GM12878 (cell line): ENCODE results near the gene SNX10. TPM values are rescaled to one million over a fixed set of nuclear protein-coding genes. Genes with fewer than 3 reads are reported as not detected.
A peak's percentile ranks its signal among the peaks of the same experiment; 100 is the strongest.

Experiments
- ATAC-seq: fragments of 200-7000 bp; cut with Tn5 transposase; 3 replicates; pipeline ENCODE4 v1.9.1; 2020; ENCODE audit warnings: mild to moderate bottlenecking, moderate library complexity
- BruUV-seq: library from RNA; stranded (reverse); fragments of 400-500 nt; replicated peaks from 2 replicates; lab custom pipeline; 2021; lab: Mats Ljungman, UMichigan
- CTCF ChIA-PET: fragments of 300-600 bp; sonication (Branson Sonifier 250); formaldehyde crosslinking; extraction: SDS; loops from one replicate; lab custom pipeline; 2021; ENCODE audit warnings: inconsistent platforms; lab: Yijun Ruan, JAX
- POLR2A ChIA-PET: fragments of 350-600 bp; formaldehyde crosslinking; extraction: SDS; loops from one replicate; lab custom pipeline; 2021; ENCODE audit warnings: inconsistent platforms; lab: Charles Lee
- RAD21 ChIA-PET: fragments of 300-600 bp; sonication (Branson Sonifier 250); formaldehyde crosslinking; loops from one replicate; lab custom pipeline; 2023; ENCODE audit warnings: antibody characterized with exemption; ENCODE audit not compliant: unreplicated experiment; lab: Charles Lee
- SMC1A ChIA-PET: fragments of 300-600 bp; sonication (Branson Sonifier 250); formaldehyde crosslinking; loops from one replicate; lab custom pipeline; 2023; ENCODE audit not compliant: unreplicated experiment, uncharacterized antibody; lab: Charles Lee
- DNase-seq: peaks from one replicate; pipeline ENCODE4 v3.0.0-alpha.2; 2011; ENCODE audit warnings: low read depth, low spot score
- FAIRE-seq: peaks from 3 replicates; lab custom pipeline; 2011; peaks lifted over from hg19 to GRCh38; lab: Jason Lieb, UNC
- H2AFZ ChIP-seq: 2 replicates; pipeline ENCODE4 v1.6.0; 2011; ENCODE audit warnings: low read depth, low read length, control low read depth; ENCODE audit not compliant: control insufficient read depth
- H3K27ac ChIP-seq: 2 replicates; pipeline ENCODE4 v1.5.1; 2011; ENCODE audit warnings: control low read depth; ENCODE audit not compliant: control insufficient read depth, insufficient read depth
- H3K27me3 ChIP-seq, 2 experiments: replicated peaks in 1 of 2; 2 replicates each; pipeline versions ENCODE4 v1.6.0 to v1.6.1; 2011; ENCODE audit warnings: low read length in 1 of 2; ENCODE audit not compliant: control insufficient read depth in 2 of 2, insufficient read depth in 2 of 2
- H3K36me3 ChIP-seq, 2 experiments: 2 replicates each; pipeline ENCODE4 v1.5.1; 2011; ENCODE audit warnings: low read length in 1 of 2; ENCODE audit not compliant: control insufficient read depth in 2 of 2, insufficient read depth in 2 of 2
- H3K4me1 ChIP-seq: 2 replicates; pipeline ENCODE4 v1.6.1; 2011; ENCODE audit warnings: mild to moderate bottlenecking, low read length, moderate library complexity, mixed read lengths; ENCODE audit not compliant: control insufficient read depth, insufficient read depth
- H3K4me2 ChIP-seq: 2 replicates; pipeline ENCODE4 v1.6.0; 2011; ENCODE audit warnings: control low read depth; ENCODE audit not compliant: control insufficient read depth, insufficient read depth
- H3K4me3 ChIP-seq: fragments of 200-600 bp; sonication (generic); 2 replicates; pipeline ENCODE4 v1.5.1; 2016
- H3K79me2 ChIP-seq: 2 replicates; pipeline ENCODE4 v1.6.0; 2011; ENCODE audit warnings: low read length; ENCODE audit not compliant: control insufficient read depth, insufficient read depth
- H3K9ac ChIP-seq: 2 replicates; pipeline ENCODE4 v1.8.0; 2011; ENCODE audit warnings: low read length, control low read depth, mixed read lengths; ENCODE audit not compliant: control insufficient read depth, insufficient read depth
- H3K9me3 ChIP-seq: replicated peaks from 3 replicates; pipeline ENCODE4 v1.5.1; 2011; ENCODE audit warnings: mild to moderate bottlenecking, low read length; ENCODE audit not compliant: control insufficient read depth, insufficient read depth
- H4K20me1 ChIP-seq: 2 replicates; pipeline ENCODE4 v1.6.0; 2011; ENCODE audit not compliant: control insufficient read depth, insufficient read depth
- BMI1 ChIP-seq: fragments of 450-650 bp; IDR thresholded peaks from 2 replicates; pipeline ENCODE4 v1.6.1; 2016; ENCODE audit warnings: mild to moderate bottlenecking, moderate library complexity, borderline replicate concordance
- CBX5 ChIP-seq: sonication (generic); IDR thresholded peaks from 2 replicates; pipeline ENCODE4 v1.6.1; 2016; ENCODE audit warnings: low read depth, moderate library complexity, mild to moderate bottlenecking, inconsistent platforms
- CEBPB ChIP-seq, 2 experiments: fragments of 150-350 bp in 1 of 2; IDR thresholded peaks; 2 replicates each; pipeline ENCODE4 v1.6.1; 2012 to 2014; ENCODE audit warnings: low read depth in 2 of 2, low read length in 2 of 2, borderline replicate concordance in 1 of 2, inconsistent platforms in 1 of 2
- HDAC6 ChIP-seq: fragments of 200-600 bp; sonication (generic); IDR thresholded peaks from one replicate; pipeline ENCODE4 v1.8.0; 2017; ENCODE audit warnings: antibody characterized with exemption; ENCODE audit not compliant: unreplicated experiment
- PML ChIP-seq: IDR thresholded peaks from 2 replicates; pipeline ENCODE4 v1.6.1; 2012; ENCODE audit warnings: low read length, inconsistent platforms
- SPI1 ChIP-seq: IDR thresholded peaks from 2 replicates; pipeline ENCODE4 v1.6.1; 2011; ENCODE audit warnings: low read depth, mild to moderate bottlenecking, low read length, moderate library complexity, borderline replicate concordance; ENCODE audit not compliant: insufficient read depth
- TBL1XR1 ChIP-seq: IDR thresholded peaks from 2 replicates; pipeline ENCODE4 v1.6.1; 2012; ENCODE audit warnings: low read depth, low read length, improper control_type of control experiment
- WGBS: methylation state at CpG from one replicate; pipeline ENCODE4 v1.1.6; 2016; ENCODE audit warnings: low lambda C conversion rate; ENCODE audit not compliant: insufficient replicate concordance, insufficient coverage; ENCODE audit errors: missing lambda C conversion rate; 5-methylcytosine and 5-hydroxymethylcytosine counted together
- in situ Hi-C: fragments of 300-500 bp; cut with MboI; formaldehyde crosslinking; loops from 9 replicates; pipeline ENCODE4 v1.14.3; 2018; ENCODE audit warnings: mixed read lengths
- intact Hi-C: fragments of 100-400 bp; cut with micrococcal nuclease; formaldehyde crosslinking; loops from one replicate; pipeline ENCODE4 v1.14.2; 2022; ENCODE audit not compliant: unreplicated experiment
- polyA plus RNA-seq, 11 experiments: library from polyadenylated mRNA; depleted of rRNA in 4 of 11; unstranded in 6 of 11; stranded (reverse) in 5 of 11; fragments of >200 nt; fragmentation: Nextera tagmentation in 4 of 11; fragmentation: Illumina TruSeq in 1 of 11; extraction: Ambion mirVana in 4 of 11; extraction: Trizol in 1 of 11; gene quantifications; 1 replicate in 1 of 11; 2 replicates in 10 of 11; pipeline versions ENCODE4 v1.2.1 to v1.2.3, GENCODE V29; 2011 to 2016; ENCODE audit warnings: inconsistent platforms in 2 of 11, missing spikeins in 2 of 11, low read depth in 1 of 11
- total RNA-seq, 4 experiments: library from RNA; depleted of rRNA in 3 of 4; stranded (reverse); fragments of >200 nt in 3 of 4; fragmentation: Illumina TruSeq in 1 of 4; extraction: Trizol in 1 of 4; gene quantifications; 2 replicates each; pipeline versions ENCODE4 v1.2.1 to v1.2.3, GENCODE V29; 2013 to 2021
- TF ChIP-seq, protein P1 (sequence below): fragments of 450-650 bp; IDR thresholded peaks from 2 replicates; pipeline ENCODE4 v1.6.1; 2018; ENCODE audit warnings: mild to moderate bottlenecking, low read depth, moderate library complexity; ENCODE audit not compliant: partially characterized antibody

Gene SNX10
- total and polyA plus RNA-seq, 10 of the 15 experiments (the other 5 are each of a cell fraction or from before 2014, with no cell fraction given) = 22.0 to 56.2 (median 30.1) TPM

DNA sequence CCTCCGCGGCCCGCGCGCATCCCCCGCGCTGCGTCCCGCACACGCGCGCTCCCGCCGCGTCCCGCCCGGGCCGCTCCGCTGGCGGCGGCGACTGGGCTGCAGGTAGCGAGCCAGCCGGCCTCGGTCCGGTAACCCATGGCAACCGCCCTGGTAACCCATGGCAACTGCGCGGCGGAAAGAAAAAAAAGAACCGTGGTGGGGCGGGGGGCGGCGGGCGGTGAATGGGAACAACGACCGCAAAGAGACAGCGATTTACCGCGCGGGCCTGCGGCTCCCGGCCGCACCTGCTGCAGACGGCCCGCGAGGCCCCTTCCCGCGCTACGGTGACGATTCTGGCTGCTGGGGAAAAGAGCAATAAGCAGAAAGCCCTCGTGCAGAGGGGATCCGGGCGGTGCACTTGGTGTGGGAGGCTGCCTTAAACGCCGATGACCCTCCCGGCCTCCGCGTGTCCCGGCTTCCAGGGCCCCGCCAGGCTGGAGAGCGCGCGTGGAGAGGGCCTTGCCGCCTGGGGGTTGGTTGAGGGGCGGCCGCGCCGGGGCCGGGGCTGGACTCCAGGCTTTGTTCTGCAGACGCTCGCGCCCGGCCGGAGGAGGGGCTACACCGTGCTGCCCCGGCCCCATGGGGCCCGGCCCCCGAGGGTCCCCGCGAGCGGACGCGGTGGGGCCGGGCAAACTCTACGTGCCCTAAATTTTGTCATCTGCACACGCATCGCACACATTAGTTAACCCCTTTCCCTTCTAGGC, 84.7 kb downstream of the SNX10 start (continued):
- peak; percentile 66 for TF ChIP-seq BMI1

- Histone ChIP-seq H3K79me2 (no peaks in the 10 kb centered on the region), H4K20me1 (no peaks in the 10 kb centered on the region), H3K9me3 (no peaks in the 10 kb centered on the region), H2AFZ (no peak overlapping the region), H3K4me2 (no peak overlapping the region), H3K9ac (no peak overlapping the region), H3K4me1 (peaks cover 7% of the 10 kb centered on the region), H3K4me3 (no peak overlapping the region), H3K27ac (no peak overlapping the region), H3K36me3 (no peaks in the 10 kb centered on the region), H3K27me3 (no peaks in the 10 kb centered on the region)
- intact Hi-C loops = no loop called here
- BruUV-seq = no TSS peak
- TF ChIP-seq HDAC6 (no peak), SPI1 (no peak), CBX5 (no peak), CEBPB (IDR thresholded peaks at IDR 0.05; ENCODE audit: borderline replicate concordance in 1 of 2, low read depth in 2 of 2, low read length in 2 of 2) (no peak), TBL1XR1 (no peak), PML (no peak)
- TF ChIP-seq, protein P1, sequence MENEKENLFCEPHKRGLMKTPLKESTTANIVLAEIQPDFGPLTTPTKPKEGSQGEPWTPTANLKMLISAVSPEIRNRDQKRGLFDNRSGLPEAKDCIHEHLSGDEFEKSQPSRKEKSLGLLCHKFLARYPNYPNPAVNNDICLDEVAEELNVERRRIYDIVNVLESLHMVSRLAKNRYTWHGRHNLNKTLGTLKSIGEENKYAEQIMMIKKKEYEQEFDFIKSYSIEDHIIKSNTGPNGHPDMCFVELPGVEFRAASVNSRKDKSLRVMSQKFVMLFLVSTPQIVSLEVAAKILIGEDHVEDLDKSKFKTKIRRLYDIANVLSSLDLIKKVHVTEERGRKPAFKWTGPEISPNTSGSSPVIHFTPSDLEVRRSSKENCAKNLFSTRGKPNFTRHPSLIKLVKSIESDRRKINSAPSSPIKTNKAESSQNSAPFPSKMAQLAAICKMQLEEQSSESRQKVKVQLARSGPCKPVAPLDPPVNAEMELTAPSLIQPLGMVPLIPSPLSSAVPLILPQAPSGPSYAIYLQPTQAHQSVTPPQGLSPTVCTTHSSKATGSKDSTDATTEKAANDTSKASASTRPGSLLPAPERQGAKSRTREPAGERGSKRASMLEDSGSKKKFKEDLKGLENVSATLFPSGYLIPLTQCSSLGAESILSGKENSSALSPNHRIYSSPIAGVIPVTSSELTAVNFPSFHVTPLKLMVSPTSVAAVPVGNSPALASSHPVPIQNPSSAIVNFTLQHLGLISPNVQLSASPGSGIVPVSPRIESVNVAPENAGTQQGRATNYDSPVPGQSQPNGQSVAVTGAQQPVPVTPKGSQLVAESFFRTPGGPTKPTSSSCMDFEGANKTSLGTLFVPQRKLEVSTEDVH = no peak
- CTCF ChIA-PET = interaction anchor here (0.7 to 2.3 kb wide), 12 partner anchors 9 to 783 kb away, joined by 3 to 10 read pairs (median 4); no protein-coding TSS in a partner anchor
- SMC1A ChIA-PET = interaction anchor here (0.9 to 2.6 kb wide), 13 partner anchors 8 to 783 kb away, joined by 3 to 17 read pairs (median 4); no protein-coding TSS in a partner anchor
- RAD21 ChIA-PET = interaction anchor here (1.1 to 2.4 kb wide), 5 partner anchors 9 to 290 kb away, joined by 3 to 10 read pairs (median 4); no protein-coding TSS in a partner anchor
- FAIRE-seq = no peak
- no peak for ATAC-seq
- DNase-seq = no peak
- 89% methylated on average over 7 of the region's 7 CpGs for WGBS
- POLR2A ChIA-PET = interaction anchor here (0.6 kb wide), 1 partner anchor 161 kb away, joined by 3 read pairs; no protein-coding TSS in a partner anchor
- in situ Hi-C loops = no loop called here
These were observed 86.4 kb downstream of the SNX10 start for GRCh38 chr7:26378016-26378415.
